Activated gamma-delta T cell treated with Interleukin-2 at 50 U/mL for 16 hours (primary cell): ENCODE data around the gene CANT1.
"Not testable (repeated sequence)": the region's sequence is repeated elsewhere in the genome, so short reads cannot be mapped to it uniquely, and the experiment has no call there.

Experiments used
- DNase-seq: peaks from one replicate; pipeline ENCODE4 v3.0.0-alpha.2; 2020

The CANT1 gene

DNA sequence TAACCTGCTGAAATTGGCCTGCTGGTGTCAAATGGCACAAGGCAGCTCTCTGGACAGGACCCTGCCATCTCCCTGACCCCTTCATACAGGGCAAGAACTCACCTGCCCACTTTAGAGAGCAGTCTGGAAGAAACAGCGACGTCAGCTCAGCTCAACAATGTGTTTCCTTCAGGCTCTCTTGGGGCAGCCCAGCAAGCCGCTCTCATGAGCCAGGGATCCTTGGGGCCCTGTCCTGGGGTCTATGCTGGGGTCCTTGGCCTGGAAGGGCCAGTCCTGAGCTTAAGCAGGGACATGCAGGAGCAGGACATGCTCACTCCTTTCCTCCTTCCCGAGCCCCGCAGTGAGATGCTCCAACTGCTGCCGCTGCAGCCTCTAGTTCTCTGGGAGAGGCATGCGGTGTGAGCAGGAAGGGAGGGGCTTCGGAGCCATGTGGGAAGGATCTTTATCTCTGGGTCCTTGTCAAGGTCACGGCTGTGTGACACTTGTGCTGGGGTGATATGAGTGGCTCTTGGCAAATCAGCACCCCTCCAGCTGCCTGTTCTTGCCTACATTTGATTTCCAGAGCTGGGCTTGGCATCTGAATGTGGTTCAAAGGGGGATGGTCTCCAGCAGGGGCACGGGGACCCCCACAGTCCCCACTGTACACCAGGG lies 17.8 kb upstream of the CANT1 start:
- DNase-seq = no peak

DNA sequence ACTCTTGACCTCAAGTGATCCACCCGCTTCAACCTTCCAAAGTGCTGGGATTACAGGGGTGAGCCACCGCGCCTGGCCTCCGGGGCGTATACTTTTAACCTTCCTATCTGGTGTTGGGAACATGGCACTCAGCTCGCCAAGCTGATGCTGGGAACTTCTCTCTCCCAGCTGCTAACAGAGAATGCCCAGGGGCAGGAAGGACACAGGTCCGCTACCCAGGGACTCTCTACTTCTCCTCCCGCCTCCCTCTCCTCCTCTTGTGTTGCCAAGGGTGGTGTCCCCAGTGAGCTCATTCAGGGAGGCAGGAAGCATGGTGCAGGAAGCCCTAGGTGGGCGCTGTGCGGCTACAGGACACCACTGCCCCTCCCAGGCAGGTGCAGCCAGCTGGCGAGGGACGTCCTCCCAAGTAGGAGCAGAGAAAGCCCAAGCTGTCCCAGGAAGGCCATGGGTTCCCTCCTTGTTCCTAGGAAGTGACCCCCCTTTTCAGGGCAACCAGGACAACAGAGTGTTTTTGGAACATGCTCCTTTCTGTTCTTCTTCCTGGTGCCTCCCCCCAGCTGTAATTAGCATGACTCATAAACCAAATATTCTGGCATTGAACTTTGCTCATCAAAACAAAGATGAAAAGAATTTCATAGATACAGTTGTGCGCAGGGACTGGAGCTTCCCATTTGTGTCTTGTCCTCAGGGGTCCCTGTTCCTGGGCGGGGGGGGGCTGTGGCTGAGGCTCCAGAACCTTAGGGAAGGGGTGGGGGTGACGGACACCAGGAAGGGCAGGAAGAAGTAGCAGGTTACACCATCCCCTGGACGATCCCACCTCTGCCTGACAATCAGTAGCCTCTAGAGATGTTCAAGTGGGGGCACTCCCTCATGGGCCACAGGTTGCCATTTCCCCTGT lies 17.1 kb upstream of the CANT1 start:
- no peak for DNase-seq

DNA sequence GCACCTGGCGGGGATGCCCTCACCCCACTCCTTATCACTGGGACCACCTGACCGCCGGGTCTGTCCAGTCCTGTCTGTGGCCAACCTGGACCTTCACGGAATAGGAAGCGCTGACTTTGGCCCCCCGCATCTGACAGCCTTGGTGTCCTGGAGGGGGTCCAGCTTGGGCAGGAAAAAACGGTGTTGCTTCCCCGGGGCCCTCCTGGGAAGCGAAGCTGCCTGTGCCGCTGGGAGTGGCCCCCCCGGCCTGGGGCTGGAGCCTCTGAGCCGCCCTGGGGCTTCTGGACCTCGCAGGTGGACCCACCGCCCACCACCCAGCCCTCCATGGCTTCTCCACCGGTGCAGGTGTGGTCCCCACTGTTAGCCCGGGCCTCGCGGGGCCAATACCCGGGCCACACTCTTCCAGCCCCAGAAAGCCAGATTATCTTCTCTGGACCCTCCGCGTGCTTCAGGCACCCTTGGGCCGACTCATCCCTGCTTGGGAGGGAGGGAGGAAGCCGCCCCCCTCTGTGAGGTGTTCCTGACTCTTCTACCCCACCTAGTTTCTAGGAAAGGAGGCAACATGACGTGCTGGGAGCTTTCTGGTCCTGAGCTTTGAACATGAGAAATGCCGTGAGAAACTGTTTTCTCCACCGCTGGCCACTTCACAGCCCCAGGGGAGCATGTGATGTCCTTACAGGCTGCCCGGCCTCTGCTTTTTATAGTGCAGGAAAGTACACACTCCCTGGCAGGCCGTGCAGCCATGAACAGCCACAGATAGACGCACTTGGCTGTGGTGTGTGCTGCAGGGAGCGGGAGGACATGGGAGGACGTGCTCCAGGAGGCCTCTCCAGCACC lies 15.6 kb upstream of the CANT1 start:
- DNase-seq = no peak

DNA sequence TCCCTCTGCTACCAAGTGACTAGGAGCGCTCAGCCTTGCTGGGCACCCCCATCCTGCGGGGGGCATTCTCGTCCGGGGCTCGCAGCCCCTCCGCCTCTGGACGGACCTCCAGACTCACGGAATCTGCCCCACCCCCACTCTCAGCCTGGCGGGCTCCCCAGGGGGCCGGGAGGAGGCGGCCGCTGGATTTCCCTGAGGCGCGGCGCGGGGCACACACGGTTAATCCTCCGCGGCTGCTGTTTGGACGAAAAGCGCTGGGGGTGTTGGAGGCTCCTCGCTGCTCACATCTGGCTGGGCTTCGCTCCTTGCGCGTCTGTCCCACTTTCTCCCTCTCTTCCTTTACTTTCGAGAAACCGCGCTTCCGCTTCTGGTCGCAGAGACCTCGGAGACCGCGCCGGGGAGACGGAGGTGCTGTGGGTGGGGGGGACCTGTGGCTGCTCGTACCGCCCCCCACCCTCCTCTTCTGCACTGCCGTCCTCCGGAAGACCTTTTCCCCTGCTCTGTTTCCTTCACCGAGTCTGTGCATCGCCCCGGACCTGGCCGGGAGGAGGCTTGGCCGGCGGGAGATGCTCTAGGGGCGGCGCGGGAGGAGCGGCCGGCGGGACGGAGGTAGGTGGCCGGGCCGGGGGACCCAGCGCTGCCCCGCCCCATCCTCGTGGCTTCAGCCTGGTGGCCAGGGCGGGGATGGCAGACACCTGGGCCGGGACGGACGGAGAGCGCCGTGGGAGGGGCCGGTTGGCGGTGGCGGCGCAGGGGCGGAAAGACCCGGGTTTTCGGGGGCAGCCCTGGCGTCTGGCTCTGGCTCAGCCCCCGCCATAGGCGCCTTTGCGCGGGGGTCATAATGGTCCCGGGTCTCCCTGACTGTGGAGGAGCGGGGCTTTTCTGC lies 14.6 kb upstream of the CANT1 start, which contains the start of gene C1QTNF1:
Gene C1QTNF1 (plus strand): TSS at position 284 of the 886 bp plus-strand sequence. CDS start 19,800 bp downstream, outside the sequence.
- peak; percentile 33 for DNase-seq

DNA sequence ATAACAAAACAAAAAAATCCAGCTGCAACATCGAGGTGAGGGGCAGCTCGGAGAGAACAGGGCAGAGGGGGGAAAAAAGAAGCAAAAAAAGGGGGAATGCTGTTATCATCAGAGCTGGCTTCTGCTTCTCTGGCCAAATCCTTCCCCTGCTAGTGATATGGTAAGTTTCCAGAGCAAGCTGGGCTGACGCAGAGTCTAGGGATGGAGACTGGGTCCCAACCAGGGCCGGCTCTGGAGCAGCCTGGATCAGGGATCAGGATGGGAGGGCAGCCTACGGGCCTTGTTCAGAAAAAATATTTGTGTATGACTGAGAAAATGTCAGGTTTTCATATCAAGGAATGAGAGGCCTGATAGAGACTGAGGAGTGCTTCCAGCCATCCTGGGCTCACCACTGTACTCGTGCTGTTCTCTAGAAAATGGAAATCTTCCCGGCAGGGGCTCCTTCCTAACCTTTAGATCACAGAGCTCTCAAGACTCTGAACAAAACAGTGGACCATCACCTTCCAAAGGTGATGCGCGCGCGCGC lies 13.7 kb upstream of the CANT1 start:
- DNase-seq = no peak

DNA sequence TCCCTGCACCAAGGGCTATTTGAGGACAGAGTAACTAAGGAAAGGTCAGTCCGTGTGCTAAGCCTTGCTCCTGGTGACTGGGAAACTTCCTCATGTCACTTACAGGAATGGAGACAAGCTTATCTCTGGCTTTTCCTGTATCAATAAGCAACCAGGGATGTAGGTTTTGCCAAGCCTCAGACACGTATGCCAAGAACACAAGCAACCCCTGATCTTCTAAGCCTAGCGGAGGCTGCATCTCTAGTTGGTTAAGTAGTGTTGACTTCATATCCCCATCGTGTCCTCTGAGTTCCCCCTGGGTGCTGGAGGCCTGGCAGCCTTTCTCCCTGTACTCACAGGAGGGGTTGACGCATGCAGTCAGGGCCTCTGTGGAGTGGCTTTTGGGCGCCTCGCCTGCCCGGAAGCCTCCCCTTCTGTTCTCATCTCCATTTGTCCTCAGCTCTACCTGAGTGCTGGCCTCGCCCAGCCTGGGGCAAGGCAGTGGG lies 13.0 kb upstream of the CANT1 start:
- no peak for DNase-seq

DNA sequence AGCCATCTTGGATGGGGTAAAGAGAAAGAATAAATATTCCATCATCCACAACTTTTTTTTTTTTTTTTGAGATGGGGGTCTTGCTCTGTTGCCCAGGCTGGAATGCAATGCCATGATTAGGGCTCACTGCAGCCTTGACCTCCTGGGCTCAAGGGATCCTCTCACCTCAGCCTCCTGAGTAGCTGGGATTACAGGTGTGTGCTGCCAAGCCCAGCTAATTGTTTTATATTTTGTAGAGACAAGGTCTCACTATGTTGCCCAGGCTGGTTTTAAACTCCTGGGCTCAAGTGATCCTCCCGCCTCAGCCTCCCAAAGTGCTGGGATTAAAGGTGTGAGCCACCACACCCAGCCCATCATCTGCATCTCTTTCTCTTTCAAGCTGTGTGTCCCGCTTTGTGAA lies 12.4 kb upstream of the CANT1 start:
- DNase-seq = not testable (repeated sequence)

DNA sequence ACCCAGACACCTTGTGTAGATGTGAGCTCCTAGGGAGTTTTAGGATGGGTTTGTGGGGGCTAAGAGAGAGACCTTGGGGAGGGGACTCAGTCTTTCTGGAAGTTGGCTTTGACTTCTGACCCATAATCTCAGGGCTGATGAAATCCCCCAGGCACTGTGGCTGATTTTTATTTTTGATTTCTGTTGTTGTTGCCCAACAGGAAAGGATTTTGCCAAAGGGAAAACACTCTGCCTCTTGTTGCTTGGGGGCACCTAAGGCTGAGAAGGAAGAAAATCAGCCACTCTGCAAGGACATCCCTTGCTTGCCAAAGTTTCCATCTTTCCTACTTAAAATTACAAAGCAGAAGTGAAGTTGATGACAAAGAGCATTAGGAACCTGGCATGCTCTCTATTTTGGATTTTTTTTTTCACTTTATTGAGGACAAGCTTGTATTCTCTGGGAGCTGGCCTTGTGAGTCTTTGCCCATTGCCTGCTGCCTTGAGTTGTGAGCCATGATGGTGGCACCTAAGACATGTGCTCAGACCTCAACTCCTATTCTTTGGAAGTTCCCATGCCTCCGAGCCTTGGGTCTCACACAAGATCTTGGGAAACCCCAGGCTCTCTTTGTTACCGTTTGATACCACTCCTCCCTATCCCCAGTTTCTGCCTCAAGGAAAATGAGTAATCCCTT lies 11.2 kb upstream of the CANT1 start:
- DNase-seq = no peak

DNA sequence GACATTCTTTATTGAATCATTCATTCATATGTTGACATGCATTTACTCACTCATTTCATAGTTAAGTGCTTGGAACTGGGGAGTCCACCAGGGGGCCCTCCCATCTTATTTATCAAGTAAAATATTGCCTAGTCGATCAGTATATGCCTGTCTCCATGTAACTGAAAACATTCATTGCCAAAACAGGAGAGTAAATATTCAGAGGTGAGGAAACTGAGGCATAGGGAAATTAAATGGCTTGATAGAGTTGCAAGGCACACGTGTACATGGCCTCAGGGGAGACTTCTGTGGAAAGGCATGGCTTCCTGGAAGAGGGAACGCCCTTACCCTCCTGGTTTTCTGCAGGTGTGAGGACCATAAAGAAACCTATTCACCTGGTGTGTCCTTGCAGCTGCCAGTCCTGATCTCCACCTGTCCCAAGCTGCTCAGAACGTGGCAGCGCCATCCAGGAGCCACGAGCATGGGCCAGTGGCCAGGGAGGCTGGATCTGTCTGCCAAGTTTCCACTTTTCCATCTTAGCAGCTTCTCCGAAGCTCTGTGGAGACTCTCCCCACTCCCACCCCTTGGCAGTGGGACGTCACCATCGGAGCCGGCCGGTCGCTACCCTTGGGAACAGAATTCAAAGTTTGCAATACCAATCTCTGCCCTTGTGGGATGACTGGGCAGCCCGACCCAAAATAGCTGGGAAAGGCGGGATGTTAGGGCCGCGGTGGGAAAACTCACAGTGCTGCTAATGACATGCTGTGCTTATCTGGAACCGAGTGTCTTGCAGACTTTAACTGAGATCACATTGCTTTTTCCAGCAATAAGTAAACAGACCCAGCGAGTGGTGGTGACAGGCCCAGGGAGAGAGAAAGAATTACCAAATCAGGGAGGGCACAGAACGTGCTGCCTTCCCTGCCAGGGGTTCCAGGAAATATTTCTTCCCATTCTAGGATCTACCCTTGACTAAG lies 10.3 kb upstream of the CANT1 start:
- peak; percentile 57 for DNase-seq

DNA sequence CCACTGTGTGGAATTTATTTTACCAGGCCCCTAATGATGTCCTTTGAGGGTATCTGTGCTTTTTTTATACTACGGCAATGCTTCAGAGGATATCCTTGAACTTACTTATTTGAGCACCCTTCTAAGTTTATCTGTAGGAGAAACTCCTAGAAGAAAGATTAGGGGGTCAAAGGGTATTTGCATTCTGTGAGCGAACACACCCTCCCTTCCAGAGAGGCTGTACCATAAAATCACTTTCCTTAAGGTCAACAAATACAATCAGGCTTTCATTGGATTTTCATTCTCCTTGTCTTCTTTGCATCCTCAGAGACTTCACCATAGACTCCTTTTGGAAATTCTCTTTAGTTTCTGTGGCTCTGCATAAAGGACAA lies 9.7 kb upstream of the CANT1 start:
- no peak for DNase-seq

DNA sequence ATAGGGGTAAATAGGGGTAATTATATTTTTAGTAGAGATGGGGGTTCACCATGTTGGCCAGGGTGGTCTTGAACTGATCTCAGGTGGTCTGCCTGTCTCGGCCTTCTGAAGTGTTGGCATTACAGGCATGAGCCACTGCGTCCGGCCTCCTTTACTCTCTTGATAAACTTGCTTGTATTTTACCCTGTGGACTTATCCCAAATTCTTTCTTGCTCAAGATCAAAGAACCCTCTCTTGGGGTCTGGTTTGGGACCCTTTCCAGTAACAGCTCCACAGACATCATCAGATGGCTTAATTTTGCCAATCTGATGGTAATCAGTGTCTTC lies 8.8 kb upstream of the CANT1 start:
- no peak for DNase-seq

DNA sequence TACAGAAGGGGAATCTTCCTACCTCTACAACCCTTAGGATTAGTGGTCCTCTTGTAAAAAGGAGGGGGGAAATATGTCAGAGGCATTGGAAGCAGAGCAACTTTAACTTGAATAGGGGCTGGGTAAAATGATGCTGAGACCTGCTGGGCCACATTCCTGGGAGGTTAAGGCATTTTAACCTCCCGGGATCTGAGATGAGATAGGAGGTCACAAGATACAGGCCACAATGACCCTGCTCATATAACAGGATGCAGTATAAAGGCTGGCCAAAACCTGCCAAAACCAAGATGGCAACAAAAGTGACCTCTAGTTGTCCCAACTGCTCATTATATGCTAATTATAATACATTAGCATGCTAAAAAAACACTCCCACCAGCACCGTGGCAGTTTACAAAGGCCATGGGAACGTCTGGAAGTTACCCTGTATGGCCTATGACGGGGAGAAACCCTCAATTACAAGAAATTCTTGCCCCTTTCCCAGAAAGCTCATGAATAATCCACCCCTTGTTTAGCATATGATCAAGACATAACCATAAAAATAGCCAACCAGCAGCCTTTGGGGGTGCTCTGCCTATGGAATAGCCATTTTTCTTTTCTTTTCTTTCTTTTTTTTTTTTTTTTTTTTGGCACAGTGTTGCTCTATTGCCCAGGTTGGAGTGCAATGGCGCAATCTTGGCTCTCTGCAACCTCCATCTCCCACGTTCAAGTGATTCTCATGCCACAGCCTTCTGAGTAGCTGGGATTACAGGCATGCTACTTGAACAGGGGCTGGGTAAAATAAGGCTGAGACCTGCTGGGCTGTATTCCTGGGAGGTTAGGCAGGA lies 8.2 kb upstream of the CANT1 start:
- DNase-seq = no peak

DNA sequence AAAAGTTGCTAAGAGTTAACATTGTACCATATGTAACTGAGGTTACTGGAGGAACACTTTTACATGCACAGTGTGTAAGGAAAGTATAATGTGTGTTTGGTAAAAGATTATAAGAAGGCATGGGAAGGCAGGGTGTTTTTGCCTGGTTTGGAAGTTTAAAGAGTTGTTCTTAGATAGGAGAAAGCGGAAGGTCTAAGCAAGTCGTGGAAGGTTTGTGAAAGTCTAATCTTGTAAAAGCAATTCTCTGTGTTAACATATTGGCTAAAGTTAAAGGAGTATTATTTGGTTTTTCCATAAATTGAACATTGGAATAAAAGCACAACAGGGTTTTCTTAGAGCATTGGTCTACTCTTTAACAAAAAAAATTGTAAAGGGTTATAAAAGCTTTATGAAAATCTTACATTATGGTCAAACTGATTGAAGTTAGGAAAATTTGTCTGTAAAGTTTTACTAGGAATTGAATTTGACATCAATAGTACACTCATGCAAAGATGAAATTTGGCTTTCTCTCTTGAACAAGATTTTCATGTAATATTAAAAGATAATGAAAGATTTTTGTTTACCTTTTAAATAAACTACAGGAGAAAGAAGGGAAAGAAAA lies 4.7 kb upstream of the CANT1 start:
- no peak for DNase-seq

DNA sequence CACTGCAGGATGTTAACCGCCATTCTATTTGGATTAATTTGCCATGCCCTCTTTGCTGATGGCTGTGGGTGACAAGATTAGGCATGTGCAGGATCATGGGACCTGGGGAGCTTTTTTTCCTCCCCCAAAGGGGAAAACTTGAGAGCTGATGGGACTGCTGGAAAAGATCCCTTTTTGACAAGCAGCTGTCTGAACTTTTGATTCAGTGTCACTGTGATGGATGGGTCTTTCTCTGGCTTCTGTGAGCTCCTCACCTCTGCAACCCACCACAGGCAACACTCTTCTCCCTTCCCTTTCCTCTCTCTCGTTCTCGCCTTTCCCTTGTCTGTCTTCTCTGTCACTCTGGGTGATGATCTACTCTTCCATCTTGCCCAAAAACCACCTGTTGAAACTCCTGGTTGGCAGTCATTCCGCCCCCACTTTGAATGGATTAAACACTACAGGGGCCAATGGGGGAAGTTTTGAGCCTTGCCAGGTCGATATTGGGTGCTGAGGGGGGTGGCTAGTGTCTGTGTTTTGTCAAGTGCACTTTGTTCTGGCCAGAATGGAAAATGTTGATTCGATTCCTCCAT lies 3.1 kb upstream of the CANT1 start:
- DNase-seq = no peak

DNA sequence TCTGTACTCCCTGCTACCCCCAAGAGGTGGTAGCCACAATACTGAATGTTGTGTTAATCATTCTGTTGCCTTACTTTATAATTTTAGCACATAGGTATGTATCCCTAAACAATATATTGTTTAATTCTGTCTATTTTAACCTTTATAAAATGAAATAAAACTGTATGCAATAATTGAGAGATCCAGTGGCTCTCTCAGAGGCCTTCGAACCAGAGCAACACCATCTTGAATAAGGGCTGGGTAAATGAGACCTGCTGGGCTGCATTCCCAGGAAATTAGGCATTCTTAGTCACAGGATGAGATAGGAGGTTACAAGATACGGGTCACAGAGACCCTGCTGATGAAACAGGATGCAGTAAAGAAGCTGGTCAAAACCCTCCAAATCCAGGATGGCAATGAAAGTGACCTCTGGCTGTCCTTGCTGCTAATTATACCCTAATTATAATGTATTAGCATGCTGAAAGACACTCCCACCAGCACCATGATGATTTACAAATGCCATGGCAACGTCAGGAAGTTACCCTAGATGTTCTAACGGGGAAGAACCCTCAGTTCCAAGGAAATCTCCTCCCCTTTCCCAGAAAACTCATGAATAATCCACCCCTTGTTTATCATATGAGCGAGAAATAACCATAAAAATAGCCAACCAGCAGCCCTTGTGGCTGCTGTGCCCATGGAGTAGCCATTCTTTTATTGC lies 2.0 kb upstream of the CANT1 start:
- DNase-seq = no peak

DNA sequence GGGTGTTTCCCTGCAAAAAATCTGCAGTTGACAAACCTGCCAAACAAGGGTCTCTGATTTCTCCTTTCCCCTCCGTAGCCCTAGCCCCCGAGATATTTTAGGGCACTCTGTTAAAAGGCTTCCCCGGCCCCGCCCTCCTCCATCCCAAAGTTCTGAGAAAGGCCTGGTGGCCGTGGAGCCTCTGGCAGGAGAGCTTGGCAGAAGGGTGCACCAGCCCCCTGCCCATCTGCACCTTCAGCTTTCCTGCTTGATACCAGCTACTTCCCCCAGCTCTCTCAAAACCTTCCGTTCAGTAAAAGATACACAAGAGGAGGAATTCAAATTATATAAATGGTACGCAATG lies 711 bp upstream of the CANT1 start:
- no peak for DNase-seq

DNA sequence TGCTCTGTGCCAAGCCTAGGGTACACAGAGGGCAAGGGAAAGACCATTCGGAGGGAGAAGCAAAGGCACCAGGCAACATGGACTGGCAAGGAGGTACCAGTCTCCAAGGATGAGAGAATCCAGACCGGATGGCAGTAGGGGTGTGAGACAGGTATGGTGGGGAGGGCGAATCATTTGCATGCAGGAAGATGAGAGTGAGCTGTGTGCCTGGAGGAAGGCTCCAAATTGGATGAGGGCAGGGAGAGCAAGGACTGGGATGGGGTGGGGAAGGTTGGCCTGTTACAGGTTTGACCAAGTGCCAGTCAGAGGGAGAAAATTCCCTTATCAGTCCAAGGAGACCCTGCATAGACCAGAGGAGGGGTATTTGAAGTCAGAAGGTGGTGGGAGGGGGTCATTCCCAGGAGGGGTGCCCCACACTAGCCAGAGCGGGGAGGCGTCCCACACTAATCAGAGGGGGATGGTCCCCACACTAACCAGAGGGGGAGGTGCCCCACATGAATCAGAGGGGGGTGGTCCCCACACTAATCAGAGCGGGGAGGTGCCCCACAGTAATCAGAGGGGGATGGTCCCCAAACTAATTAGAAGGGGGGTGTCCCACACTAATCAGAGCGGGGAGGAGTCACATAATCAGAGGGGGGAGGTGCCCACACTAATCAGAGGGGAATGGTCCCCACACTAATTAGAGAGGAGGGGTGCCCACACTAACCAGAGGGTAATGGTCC lies 737 bp downstream of the CANT1 start:
- DNase-seq = no peak
